ENCODE data around the gene PHB1.

Gene PHB1

GRCh38 chr17:49406421-49407061 lies 8.1 kb downstream of the PHB1 start:
- Histone ChIP-seq H3K9me3 (ENCODE audit: low read length) (no peaks in the 10 kb centered on the region), H3K9me2 (ENCODE audit: low read depth, low read length) (no peaks in the 10 kb centered on the region), H3K4me3 (ENCODE audit: low read depth, low read length, poor library complexity, severe bottlenecking) (no peak overlapping the region), H2AFZ (ENCODE audit: low read length) (no peak overlapping the region), H3K27ac (ENCODE audit: low read depth, low read length, poor library complexity, severe bottlenecking) (no peak overlapping the region), H4K20me1 (ENCODE audit: insufficient read depth, low read length) (no peaks in the 10 kb centered on the region), H3K36me3 (ENCODE audit: insufficient read depth, low read length) (peaks cover 85% of the 10 kb centered on the region), H3K4me1 (ENCODE audit: insufficient read depth, low read length, severe bottlenecking) (no peaks in the 10 kb centered on the region), H3F3A (ENCODE audit: insufficient read depth, low read length) (no peaks in the 10 kb centered on the region), H3K4me2 (ENCODE audit: low read length) (no peak overlapping the region), H3K9ac (ENCODE audit: low read length) (no peak overlapping the region), H3K27me3 (ENCODE audit: insufficient read depth, low read length) (no peaks in the 10 kb centered on the region), H3K79me2 (ENCODE audit: insufficient read depth, low read length) (no peaks in the 10 kb centered on the region)
- TF ChIP-seq EZH2 (IDR thresholded peaks at IDR 0.05; ENCODE audit: borderline replicate concordance, low read length) (no peak), CTCF (IDR thresholded peaks at IDR 0.05; ENCODE audit: low read length) (no peak)

GRCh38 chr17:49404906-49405305 lies 9.8 kb downstream of the PHB1 start:
- no peak overlapping the region for H3K4me3 ChIP-seq (ENCODE audit: low read depth, low read length, poor library complexity, severe bottlenecking)

GRCh38 chr17:49404361-49404760 lies 10.3 kb downstream of the PHB1 start:
- H2AFZ ChIP-seq (ENCODE audit: low read length) = no peak overlapping the region
- H4K20me1 ChIP-seq (ENCODE audit: insufficient read depth, low read length) = no peaks in the 10 kb centered on the region
- no peak for TF ChIP-seq CTCF (IDR thresholded peaks at IDR 0.05; ENCODE audit: low read length)
- TF ChIP-seq EZH2 (IDR thresholded peaks at IDR 0.05; ENCODE audit: borderline replicate concordance, low read length) = no peak
- peaks cover 63% of the 10 kb centered on the region for H3K36me3 ChIP-seq (ENCODE audit: insufficient read depth, low read length)
- H3K9me3 ChIP-seq (ENCODE audit: low read length) = no peaks in the 10 kb centered on the region
- no peak overlapping the region for H3K4me2 ChIP-seq (ENCODE audit: low read length)
- H3K4me1 ChIP-seq (ENCODE audit: insufficient read depth, low read length, severe bottlenecking) = no peaks in the 10 kb centered on the region
- H3K79me2 ChIP-seq (ENCODE audit: insufficient read depth, low read length) = no peaks in the 10 kb centered on the region
- no peak overlapping the region for H3K27ac ChIP-seq (ENCODE audit: low read depth, low read length, poor library complexity, severe bottlenecking)
- H3K27me3 ChIP-seq (ENCODE audit: insufficient read depth, low read length) = no peaks in the 10 kb centered on the region
- H3K9me2 ChIP-seq (ENCODE audit: low read depth, low read length) = no peaks in the 10 kb centered on the region
- no peaks in the 10 kb centered on the region for H3F3A ChIP-seq (ENCODE audit: insufficient read depth, low read length)
- H3K9ac ChIP-seq (ENCODE audit: low read length) = no peak overlapping the region
- no peak overlapping the region for H3K4me3 ChIP-seq (ENCODE audit: low read depth, low read length, poor library complexity, severe bottlenecking)

More at GRCh38 chr17:49404906-49405305, 9.8 kb downstream of the PHB1 start:
- H3K9me2 ChIP-seq (ENCODE audit: low read depth, low read length) = no peaks in the 10 kb centered on the region
- no peak overlapping the region for H2AFZ ChIP-seq (ENCODE audit: low read length)
- no peak for TF ChIP-seq EZH2 (IDR thresholded peaks at IDR 0.05; ENCODE audit: borderline replicate concordance, low read length)
- TF ChIP-seq CTCF (IDR thresholded peaks at IDR 0.05; ENCODE audit: low read length) = no peak
- no peak overlapping the region for H3K27ac ChIP-seq (ENCODE audit: low read depth, low read length, poor library complexity, severe bottlenecking)
- H3K79me2 ChIP-seq (ENCODE audit: insufficient read depth, low read length) = no peaks in the 10 kb centered on the region
- no peak overlapping the region for H3K4me2 ChIP-seq (ENCODE audit: low read length)
- H3K9me3 ChIP-seq (ENCODE audit: low read length) = no peaks in the 10 kb centered on the region
- peaks cover 68% of the 10 kb centered on the region for H3K36me3 ChIP-seq (ENCODE audit: insufficient read depth, low read length)
- no peaks in the 10 kb centered on the region for H4K20me1 ChIP-seq (ENCODE audit: insufficient read depth, low read length)
- no peak overlapping the region for H3K9ac ChIP-seq (ENCODE audit: low read length)
- H3K27me3 ChIP-seq (ENCODE audit: insufficient read depth, low read length) = no peaks in the 10 kb centered on the region
- H3K4me1 ChIP-seq (ENCODE audit: insufficient read depth, low read length, severe bottlenecking) = no peaks in the 10 kb centered on the region
- no peaks in the 10 kb centered on the region for H3F3A ChIP-seq (ENCODE audit: insufficient read depth, low read length)
